Measurements from ENCODE around the gene MC3R. TPM values are rescaled to one million over a fixed set of nuclear protein-coding genes. Genes with fewer than 3 reads are reported as not detected.

The MC3R gene
- total RNA-seq, 4 donors from 2014 or later = not detected

DNA sequence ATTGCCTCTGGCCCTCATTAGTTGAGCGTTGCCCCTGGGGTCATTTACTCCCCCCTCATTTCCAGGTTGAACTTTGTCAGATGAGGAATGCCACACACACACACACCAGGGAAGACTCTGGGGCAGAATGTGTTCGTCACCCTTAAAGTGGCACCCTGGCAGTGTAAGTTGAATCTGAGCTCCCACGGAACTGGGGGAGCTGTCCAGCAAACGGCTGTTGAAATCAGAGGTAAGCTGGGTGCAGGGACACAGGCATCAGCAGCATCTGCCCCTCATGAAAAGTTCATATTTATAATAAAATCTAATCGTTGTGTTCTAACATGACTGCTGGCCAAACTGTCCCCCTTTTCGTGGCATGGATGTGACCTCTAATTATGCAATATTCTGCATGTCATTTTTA lies 4.3 kb upstream of the MC3R start:
- no peak overlapping the region for H3K27ac ChIP-seq
- peaks cover 47% of the 10 kb centered on the region for H3K27me3 ChIP-seq
- TF ChIP-seq POLR2AphosphoS5 (IDR thresholded peaks at IDR 0.05) (no peak), EP300 (IDR thresholded peaks at IDR 0.05) (no peak)
- TF ChIP-seq, protein P1, sequence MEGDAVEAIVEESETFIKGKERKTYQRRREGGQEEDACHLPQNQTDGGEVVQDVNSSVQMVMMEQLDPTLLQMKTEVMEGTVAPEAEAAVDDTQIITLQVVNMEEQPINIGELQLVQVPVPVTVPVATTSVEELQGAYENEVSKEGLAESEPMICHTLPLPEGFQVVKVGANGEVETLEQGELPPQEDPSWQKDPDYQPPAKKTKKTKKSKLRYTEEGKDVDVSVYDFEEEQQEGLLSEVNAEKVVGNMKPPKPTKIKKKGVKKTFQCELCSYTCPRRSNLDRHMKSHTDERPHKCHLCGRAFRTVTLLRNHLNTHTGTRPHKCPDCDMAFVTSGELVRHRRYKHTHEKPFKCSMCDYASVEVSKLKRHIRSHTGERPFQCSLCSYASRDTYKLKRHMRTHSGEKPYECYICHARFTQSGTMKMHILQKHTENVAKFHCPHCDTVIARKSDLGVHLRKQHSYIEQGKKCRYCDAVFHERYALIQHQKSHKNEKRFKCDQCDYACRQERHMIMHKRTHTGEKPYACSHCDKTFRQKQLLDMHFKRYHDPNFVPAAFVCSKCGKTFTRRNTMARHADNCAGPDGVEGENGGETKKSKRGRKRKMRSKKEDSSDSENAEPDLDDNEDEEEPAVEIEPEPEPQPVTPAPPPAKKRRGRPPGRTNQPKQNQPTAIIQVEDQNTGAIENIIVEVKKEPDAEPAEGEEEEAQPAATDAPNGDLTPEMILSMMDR (IDR thresholded peaks at IDR 0.05) = no peak
- no peak overlapping the region for H3K4me3 ChIP-seq
- WGBS, 2 donors (ENCODE audit: low coverage in 1 of 2) = 16 to 56% methylated on average over 3 to 6 of the region's 6 CpGs
- no peaks in the 10 kb centered on the region for H3K9me3 ChIP-seq
- H3K4me1 ChIP-seq = no peaks in the 10 kb centered on the region
- no peak for ATAC-seq
- no peaks in the 10 kb centered on the region for H3K36me3 ChIP-seq

DNA sequence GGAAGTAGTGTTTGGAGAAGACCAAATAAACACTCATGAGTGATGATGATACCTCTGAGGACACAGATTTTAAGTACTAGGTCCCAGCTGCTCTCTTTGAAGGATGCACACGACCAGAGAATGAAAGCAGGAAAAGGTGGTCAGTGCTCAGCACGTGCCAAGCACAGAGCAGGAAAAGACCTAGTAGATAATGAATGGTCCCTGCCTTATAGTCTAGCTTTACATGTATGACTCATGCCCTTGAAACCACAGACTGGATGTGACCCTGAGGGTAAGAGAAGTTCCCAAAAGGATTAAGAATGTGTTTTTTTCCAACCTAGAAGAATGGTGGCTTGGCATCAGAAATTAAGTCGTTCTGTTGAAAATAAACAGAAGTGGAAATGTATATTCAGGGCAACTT lies 2.8 kb upstream of the MC3R start:
- no peaks in the 10 kb centered on the region for H3K9me3 ChIP-seq
- 11 to 17% methylated on average over 3 of the region's 3 CpGs for WGBS, 2 donors (ENCODE audit: low coverage in 1 of 2)
- no peak overlapping the region for H3K27ac ChIP-seq
- TF ChIP-seq POLR2AphosphoS5 (IDR thresholded peaks at IDR 0.05) = no peak
- TF ChIP-seq EP300 (IDR thresholded peaks at IDR 0.05) = no peak
- TF ChIP-seq POLR2A (IDR thresholded peaks at IDR 0.05) = no peak
- TF ChIP-seq, protein P1 (IDR thresholded peaks at IDR 0.05) = no peak
- ATAC-seq = no peak
- H3K4me1 ChIP-seq = no peaks in the 10 kb centered on the region
- no peak overlapping the region for H3K4me3 ChIP-seq
- H3K27me3 ChIP-seq = peaks cover 58% of the 10 kb centered on the region
- H3K36me3 ChIP-seq = no peaks in the 10 kb centered on the region

DNA sequence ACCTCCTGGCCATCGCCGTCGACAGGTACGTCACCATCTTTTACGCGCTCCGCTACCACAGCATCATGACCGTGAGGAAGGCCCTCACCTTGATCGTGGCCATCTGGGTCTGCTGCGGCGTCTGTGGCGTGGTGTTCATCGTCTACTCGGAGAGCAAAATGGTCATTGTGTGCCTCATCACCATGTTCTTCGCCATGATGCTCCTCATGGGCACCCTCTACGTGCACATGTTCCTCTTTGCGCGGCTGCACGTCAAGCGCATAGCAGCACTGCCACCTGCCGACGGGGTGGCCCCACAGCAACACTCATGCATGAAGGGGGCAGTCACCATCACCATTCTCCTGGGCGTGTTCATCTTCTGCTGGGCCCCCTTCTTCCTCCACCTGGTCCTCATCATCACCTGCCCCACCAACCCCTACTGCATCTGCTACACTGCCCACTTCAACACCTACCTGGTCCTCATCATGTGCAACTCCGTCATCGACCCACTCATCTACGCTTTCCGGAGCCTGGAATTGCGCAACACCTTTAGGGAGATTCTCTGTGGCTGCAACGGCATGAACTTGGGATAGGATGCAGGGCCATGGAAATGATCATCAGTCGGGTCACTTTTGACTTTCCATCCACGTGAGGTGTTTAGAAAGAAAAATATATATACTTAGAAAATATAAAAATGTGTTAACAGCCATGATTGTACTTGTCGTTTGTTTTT lies 868 bp downstream of the MC3R start:
- Histone ChIP-seq H3K4me3 (no peak overlapping the region), H3K27ac (no peak overlapping the region), H3K9me3 (no peaks in the 10 kb centered on the region), H3K27me3 (peaks cover 82% of the 10 kb centered on the region), H3K36me3 (no peaks in the 10 kb centered on the region), H3K4me1 (no peaks in the 10 kb centered on the region)
- TF ChIP-seq EP300 (IDR thresholded peaks at IDR 0.05) = no peak
- TF ChIP-seq, protein P1 (IDR thresholded peaks at IDR 0.05) = peak in 2 of 4 experiments; percentile 10 to 56
- no peak for ATAC-seq
- WGBS, 2 donors (ENCODE audit: low coverage in 1 of 2) = 70 to 73% methylated on average over 10 to 27 of the region's 32 CpGs

DNA sequence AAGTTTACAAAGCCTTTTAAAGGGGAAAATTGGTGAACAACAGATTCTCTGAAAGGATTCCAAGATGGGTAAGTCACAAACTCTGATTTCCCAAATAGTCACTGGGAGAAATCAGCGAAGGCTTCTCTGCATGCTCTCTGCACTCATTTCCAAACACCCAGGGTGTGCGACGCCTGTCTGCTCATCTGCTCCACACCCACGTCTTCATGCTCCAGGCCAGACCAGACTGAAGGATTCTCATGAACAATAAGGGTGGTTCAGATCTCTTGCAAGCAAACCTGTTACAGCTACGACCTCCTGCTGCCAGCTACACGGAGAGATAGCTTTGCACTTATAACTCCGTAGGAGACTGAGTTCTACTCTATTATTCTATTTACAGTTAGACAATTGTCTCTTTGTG lies 1.4 kb downstream of the MC3R start:
- H3K4me3 ChIP-seq = no peak overlapping the region
- H3K27ac ChIP-seq = no peak overlapping the region
- no peak for ATAC-seq
- H3K4me1 ChIP-seq = no peaks in the 10 kb centered on the region
- H3K9me3 ChIP-seq = no peaks in the 10 kb centered on the region
- H3K27me3 ChIP-seq = peaks cover 79% of the 10 kb centered on the region
- WGBS, 2 donors (ENCODE audit: low coverage in 1 of 2) = 59 to 61% methylated on average over 3 to 7 of the region's 7 CpGs
- TF ChIP-seq EP300 (IDR thresholded peaks at IDR 0.05) = no peak
- no peak for TF ChIP-seq POLR2AphosphoS5 (IDR thresholded peaks at IDR 0.05)
- TF ChIP-seq POLR2A (IDR thresholded peaks at IDR 0.05) = no peak
- TF ChIP-seq, protein P1 (IDR thresholded peaks at IDR 0.05) = no peak
- H3K36me3 ChIP-seq = no peaks in the 10 kb centered on the region

DNA sequence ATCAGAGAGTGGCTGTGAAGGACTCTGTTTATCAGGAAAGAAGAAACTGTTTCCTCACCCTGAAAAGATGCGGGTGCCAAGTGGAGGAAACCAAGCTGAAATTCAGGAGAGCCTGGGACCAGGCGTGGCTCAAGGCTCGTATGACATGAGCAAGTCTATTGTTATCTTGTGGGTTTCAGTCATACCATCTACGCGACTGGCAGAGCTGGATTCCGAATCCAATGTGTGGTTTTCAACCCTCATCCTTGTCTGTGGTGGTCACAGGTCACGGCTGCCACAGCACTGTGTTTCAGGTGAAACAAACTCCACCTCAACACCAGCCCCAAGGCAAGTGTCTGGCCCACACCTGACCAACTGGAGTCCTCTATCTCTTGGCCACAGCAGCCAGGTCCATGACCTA lies 9.1 kb downstream of the MC3R start:
- Histone ChIP-seq H3K36me3 (no peaks in the 10 kb centered on the region), H3K9me3 (no peaks in the 10 kb centered on the region), H3K27ac (no peak overlapping the region), H3K27me3 (peaks cover 32% of the 10 kb centered on the region), H3K4me3 (no peak overlapping the region), H3K4me1 (no peaks in the 10 kb centered on the region)
- WGBS, 2 donors (ENCODE audit: low coverage in 1 of 2) = 80 to 85% methylated on average over 2 to 6 of the region's 7 CpGs
- no peak for ATAC-seq
- no peak for TF ChIP-seq POLR2AphosphoS5 (IDR thresholded peaks at IDR 0.05)
- no peak for TF ChIP-seq EP300 (IDR thresholded peaks at IDR 0.05)
- TF ChIP-seq, protein P1 (IDR thresholded peaks at IDR 0.05) = no peak
- TF ChIP-seq POLR2A (IDR thresholded peaks at IDR 0.05) = no peak
